Adrenal gland (tissue), 5 donors: ENCODE results near the gene RRM1.

ENCODE experiments used
- CTCF ChIP-seq, 6 experiments: fragments of 450-650 bp in 4 of 6; fragments of 200-600 bp in 2 of 6; sonication (generic) in 1 of 6; IDR thresholded peaks; 1 replicate in 5 of 6; 2 replicates in 1 of 6; pipeline versions ENCODE4 v1.5.1 to v1.8.0; 2016 to 2021; ENCODE audit warnings: antibody characterized with exemption in 6 of 6, mild to moderate bottlenecking in 2 of 6, moderate library complexity in 1 of 6
- POLR2A ChIP-seq, 2 donors: fragments of 450-650 bp; IDR thresholded peaks; one replicate each; pipeline ENCODE4 v1.6.1; 2017; ENCODE audit warnings: antibody characterized with exemption in 2 of 2, mild to moderate bottlenecking in 2 of 2, moderate library complexity in 1 of 2
- donor health status: DM: no; HTN: no; CAD: no.

DNA sequence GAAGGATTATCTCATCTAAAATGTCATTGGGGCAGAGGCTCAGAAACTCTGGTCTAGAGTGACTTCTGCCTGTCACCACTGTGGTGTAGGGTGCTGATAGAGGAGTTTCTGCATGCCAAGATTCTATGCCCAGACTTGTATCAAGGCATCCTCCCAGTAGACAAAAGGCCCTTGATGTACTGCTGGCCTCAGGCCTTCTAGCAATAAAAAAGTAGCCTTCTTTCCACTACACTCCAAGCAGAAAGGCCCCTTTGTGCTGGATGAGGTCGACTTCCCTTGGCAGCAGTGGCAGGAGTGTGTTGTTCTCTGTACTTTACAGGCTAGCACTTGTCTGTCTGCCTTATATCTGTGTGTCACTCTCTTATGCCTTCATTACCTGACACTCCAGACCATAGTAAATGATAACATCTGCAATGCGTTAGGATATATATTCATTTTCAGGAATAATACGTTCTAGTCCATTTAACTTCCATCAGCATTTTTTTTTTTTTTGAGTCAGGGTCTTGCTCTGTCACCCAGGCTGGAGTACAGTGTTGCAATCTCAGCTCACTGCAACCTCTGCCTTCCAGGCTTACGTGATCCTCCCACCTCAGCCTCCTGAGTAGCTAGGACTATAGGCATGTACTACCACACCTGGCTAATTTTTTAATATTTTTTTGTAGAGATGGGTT, 49.5 kb upstream of the RRM1 start:
- TF ChIP-seq POLR2A (IDR thresholded peaks at IDR 0.05) (no peak), CTCF (IDR thresholded peaks at IDR 0.05) (no peak)
